Stomach (tissue), 9 donors: ENCODE data around the gene CSE1L. TPM values are rescaled to one million over a fixed set of nuclear protein-coding genes. Genes with fewer than 3 reads are reported as not detected.
A peak's percentile ranks its signal among the peaks of the same experiment; 100 is the strongest.

Source experiments
- DNase-seq, 2 donors: peaks; one replicate each; pipeline versions ENCODE4 v3.0.0 to v3.0.0-alpha.2; 2013 to 2019
- H3K27ac ChIP-seq, 5 donors: fragments of 200-600 bp in 4 of 5; sonication (generic) in 4 of 5; one replicate each; pipeline ENCODE4 v1.5.1; 2013 to 2019; ENCODE audit warnings: mild to moderate bottlenecking in 1 of 5, moderate library complexity in 1 of 5
- H3K27me3 ChIP-seq, 3 donors: fragments of 200-600 bp; sonication (generic); one replicate each; pipeline ENCODE4 v1.5.1; 2017 to 2019; ENCODE audit warnings: mixed run types in 1 of 3
- H3K36me3 ChIP-seq, 4 donors: fragments of 200-600 bp; sonication (generic); 1 replicate in 3 of 4; 2 replicates in 1 of 4; pipeline ENCODE4 v1.5.1; 2016 to 2019
- H3K4me1 ChIP-seq, 4 donors: fragments of 200-600 bp; sonication (generic); one replicate each; pipeline ENCODE4 v1.5.1; 2016 to 2019
- H3K4me3 ChIP-seq, 4 donors: fragments of 200-600 bp; sonication (generic) in 3 of 4; one replicate each; pipeline ENCODE4 v1.5.1; 2016 to 2019; ENCODE audit warnings: mild to moderate bottlenecking in 1 of 4
- H3K9me3 ChIP-seq, 4 donors: fragments of 200-600 bp; sonication (generic); one replicate each; pipeline ENCODE4 v1.5.1; 2016 to 2019
- CTCF ChIP-seq, 7 experiments: fragments of 450-650 bp in 4 of 7; fragments of 200-600 bp in 3 of 7; sonication (generic) in 3 of 7; IDR thresholded peaks; one replicate each; pipeline ENCODE4 v1.5.1; 2016 to 2019; ENCODE audit warnings: antibody characterized with exemption in 7 of 7, control low read depth in 2 of 7, mild to moderate bottlenecking in 1 of 7
- EP300 ChIP-seq: sonication (generic); formaldehyde crosslinking; IDR thresholded peaks from one replicate; pipeline ENCODE4 v1.6.1; 2017; ENCODE audit warnings: antibody characterized with exemption
- POLR2A ChIP-seq, 4 donors: fragments of 450-650 bp; IDR thresholded peaks; one replicate each; pipeline ENCODE4 v1.6.1; 2016; ENCODE audit warnings: antibody characterized with exemption in 4 of 4, control low read depth in 2 of 4, mild to moderate bottlenecking in 1 of 4, moderate library complexity in 1 of 4
- POLR2AphosphoS5 ChIP-seq, 3 donors: sonication (generic); formaldehyde crosslinking; IDR thresholded peaks; one replicate each; pipeline ENCODE4 v1.6.1; 2016; ENCODE audit warnings: antibody characterized with exemption in 3 of 3
- WGBS, 5 donors: extraction: QIAGEN DNeasy Blood & Tissue Kit in 3 of 5; methylation state at CpG; one replicate each; pipeline versions ENCODE4 v1.1.5 to v1.1.7; 2013 to 2018; 5-methylcytosine and 5-hydroxymethylcytosine counted together
- intact Hi-C: fragments of 100-400 bp; cut with DNase I; formaldehyde crosslinking; loops from one replicate; pipeline ENCODE4 v1.15.1; 2023; ENCODE audit warnings: low total_unique reads
- polyA plus RNA-seq, 3 donors: library from polyadenylated mRNA; stranded (reverse); fragments of 200-250 nt; gene quantifications; one replicate each; pipeline ENCODE4 v1.2.3, GENCODE V29; 2013
- total RNA-seq, 5 donors: library from RNA; depleted of rRNA; stranded (reverse); fragments of >200 nt; gene quantifications; one replicate each; pipeline versions ENCODE4 v1.1.0 to v1.2.3, GENCODE V29; 2014 to 2016
- donor health status: healthy with polysubstance abuse.
- donor health status: Bipolar disorder and iron deficiency.
- donor health status: healthy.

Gene CSE1L
- total and polyA plus RNA-seq, 8 donors = 2.0 to 66.1 (median 31.1) TPM

GRCh38 chr20:49045440-49046086, 549 bp upstream of the CSE1L start:
- intact Hi-C loops = no loop called here
- Histone ChIP-seq H3K27me3 (no peaks in the 10 kb centered on the region), H3K9me3 (no peaks in the 10 kb centered on the region), H3K27ac (peak overlapping the region; percentile 94 to 98 (median 97)), H3K4me1 (peaks cover 14 to 40% (median 22%) of the 10 kb centered on the region in 4 donors), H3K36me3 (no peaks in the 10 kb centered on the region), H3K4me3 (peak overlapping the region; percentile 80 to 99 (median 93))
- DNase-seq = peak; percentile 37 to 57
- no peak for TF ChIP-seq POLR2AphosphoS5 (IDR thresholded peaks at IDR 0.05)
- TF ChIP-seq CTCF (IDR thresholded peaks at IDR 0.05) = no peak
- no peak for TF ChIP-seq POLR2A (IDR thresholded peaks at IDR 0.05)
- peak; percentile 11 for TF ChIP-seq EP300
- 5 to 8% (median 8%) methylated on average over 9 to 12 of the region's 12 CpGs for WGBS, 5 donors

- WGBS, 5 donors = 68 to 94% (median 85%) methylated on average over 1 of the region's 1 CpG
- intact Hi-C loops = no loop called here
- peaks cover 0 to 9% (median 7%) of the 10 kb centered on the region in 4 donors for H3K36me3 ChIP-seq
Observed at GRCh38 chr20:49052334-49052733, 6.2 kb downstream of the CSE1L start.

GRCh38 chr20:49054056-49054643, 8.0 kb downstream of the CSE1L start:
- DNase-seq = peak in 1 of 2 donors; percentile 7

More at GRCh38 chr20:49052334-49052733, 6.2 kb downstream of the CSE1L start:
- no peaks in the 10 kb centered on the region for H3K27me3 ChIP-seq
- no peak overlapping the region for H3K27ac ChIP-seq
- no peak overlapping the region for H3K4me3 ChIP-seq
- DNase-seq = no peak
- no peaks in the 10 kb centered on the region for H3K9me3 ChIP-seq
- no peak for TF ChIP-seq EP300
- TF ChIP-seq CTCF (IDR thresholded peaks at IDR 0.05) = no peak
- TF ChIP-seq POLR2AphosphoS5 (IDR thresholded peaks at IDR 0.05) = no peak
- peaks cover 6 to 62% (median 40%) of the 10 kb centered on the region in 4 donors for H3K4me1 ChIP-seq

GRCh38 chr20:49063279-49063678, 17.2 kb downstream of the CSE1L start:
- no peak for DNase-seq
- Histone ChIP-seq H3K36me3 (peaks cover 32 to 94% (median 85%) of the 10 kb centered on the region in 4 donors), H3K27ac (no peak overlapping the region), H3K9me3 (no peaks in the 10 kb centered on the region), H3K4me1 (no peaks in the 10 kb centered on the region), H3K4me3 (no peak overlapping the region), H3K27me3 (no peaks in the 10 kb centered on the region)
- no peak for TF ChIP-seq POLR2AphosphoS5 (IDR thresholded peaks at IDR 0.05)
- TF ChIP-seq CTCF (IDR thresholded peaks at IDR 0.05) = no peak
- no peak for TF ChIP-seq POLR2A (IDR thresholded peaks at IDR 0.05)
- TF ChIP-seq EP300 = no peak
- 64 to 87% (median 85%) methylated on average over 3 of the region's 3 CpGs for WGBS, 5 donors
- intact Hi-C loops = no loop called here

More at GRCh38 chr20:49054056-49054643, 8.0 kb downstream of the CSE1L start:
- 35 to 60% (median 49%) methylated on average over 4 of the region's 4 CpGs for WGBS, 5 donors
- Histone ChIP-seq H3K4me1 (peaks cover 0 to 48% (median 26%) of the 10 kb centered on the region in 4 donors), H3K27ac (no peak overlapping the region), H3K36me3 (peaks cover under 1 to 21% (median 18%) of the 10 kb centered on the region in 4 donors), H3K27me3 (no peaks in the 10 kb centered on the region), H3K9me3 (no peaks in the 10 kb centered on the region), H3K4me3 (no peak overlapping the region)
- intact Hi-C loops = no loop called here
- TF ChIP-seq POLR2A (IDR thresholded peaks at IDR 0.05) (no peak), CTCF (IDR thresholded peaks at IDR 0.05) (no peak), POLR2AphosphoS5 (IDR thresholded peaks at IDR 0.05) (no peak), EP300 (no peak)
